Smooth muscle cell of the brain vasculature (primary cell): Measurements from ENCODE around the gene UQCRH.
"Not testable (repeated sequence)": the region's sequence is repeated elsewhere in the genome, so short reads cannot be mapped to it uniquely, and the experiment has no call there.

ENCODE experiments used
- DNase-seq: peaks from one replicate; pipeline ENCODE4 v3.0.0-alpha.2; 2012; ENCODE audit warnings: low read depth, low spot score

UQCRH gene

GRCh38 chr1:46300673-46301405, 2.7 kb upstream of the UQCRH start:
- DNase-seq, result no peak

- DNase-seq, result no peak
Observed at GRCh38 chr1:46301406-46301807, 2.1 kb upstream of the UQCRH start.

GRCh38 chr1:46301808-46302640, 1.5 kb upstream of the UQCRH start:
- DNase-seq, result no peak

GRCh38 chr1:46302641-46303037, 859 bp upstream of the UQCRH start:
- no peak for DNase-seq

GRCh38 chr1:46303872-46304326, 401 bp downstream of the UQCRH start:
- DNase-seq, result no peak

- DNase-seq, result no peak
Observed at GRCh38 chr1:46306159-46306530, 2.6 kb downstream of the UQCRH start.

- no peak for DNase-seq
Observed at GRCh38 chr1:46309401-46310159, 6.1 kb downstream of the UQCRH start.

GRCh38 chr1:46310321-46310720, 6.8 kb downstream of the UQCRH start:
- DNase-seq, result no peak

- no peak for DNase-seq
Observed at GRCh38 chr1:46315669-46316403, 12.3 kb downstream of the UQCRH start.

- no peak for DNase-seq
Observed at GRCh38 chr1:46317323-46317722, 13.8 kb downstream of the UQCRH start.

GRCh38 chr1:46319301-46319700, 15.8 kb downstream of the UQCRH start:
- DNase-seq, result not testable (repeated sequence)

GRCh38 chr1:46319960-46320914, 16.7 kb downstream of the UQCRH start:
- not testable (repeated sequence) for DNase-seq

- not testable (repeated sequence) for DNase-seq
Observed at GRCh38 chr1:46322191-46322590, 18.7 kb downstream of the UQCRH start.

- DNase-seq, result not testable (repeated sequence)
Observed at GRCh38 chr1:46325285-46326076, 22.0 kb downstream of the UQCRH start.

GRCh38 chr1:46328182-46328581, 24.7 kb downstream of the UQCRH start:
- not testable (repeated sequence) for DNase-seq

- not testable (repeated sequence) for DNase-seq
Observed at GRCh38 chr1:46329807-46330206, 26.3 kb downstream of the UQCRH start.

- not testable (repeated sequence) for DNase-seq
Observed at GRCh38 chr1:46330381-46330780, 26.9 kb downstream of the UQCRH start.

- DNase-seq, result not testable (repeated sequence)
Observed at GRCh38 chr1:46331786-46332540, 28.5 kb downstream of the UQCRH start.
